ENCODE data around the gene MDFIC.

Gene MDFIC

DNA sequence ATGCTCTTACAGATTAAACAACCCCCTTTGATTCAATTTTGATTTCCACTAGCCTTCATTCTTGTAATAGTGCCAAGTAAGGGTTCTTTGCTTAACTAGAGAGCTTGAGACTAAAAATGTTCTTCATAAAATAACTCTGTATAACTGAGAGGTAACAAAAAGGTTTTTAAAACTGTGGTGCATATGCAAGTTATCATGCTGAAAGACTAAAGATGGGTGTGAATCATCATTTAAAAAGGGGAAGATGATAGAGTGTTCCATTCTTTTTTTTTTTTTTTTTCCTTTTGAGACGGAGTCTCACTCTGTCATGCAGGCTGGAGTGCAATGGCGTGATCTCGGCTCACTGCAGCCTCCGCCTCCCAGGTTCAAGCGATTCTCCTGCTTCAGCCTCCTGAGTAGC is 11.1 kb downstream of the MDFIC start:
- no peak for DNase-seq (ENCODE audit: low read depth)
- TF ChIP-seq, protein P1, sequence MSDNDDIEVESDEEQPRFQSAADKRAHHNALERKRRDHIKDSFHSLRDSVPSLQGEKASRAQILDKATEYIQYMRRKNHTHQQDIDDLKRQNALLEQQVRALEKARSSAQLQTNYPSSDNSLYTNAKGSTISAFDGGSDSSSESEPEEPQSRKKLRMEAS (IDR thresholded peaks at IDR 0.05; ENCODE audit: low read depth, low read length), result no peak
- TF ChIP-seq MYC (IDR thresholded peaks at IDR 0.05; ENCODE audit: low read depth, low read length), result no peak
- TF ChIP-seq, protein P2, sequence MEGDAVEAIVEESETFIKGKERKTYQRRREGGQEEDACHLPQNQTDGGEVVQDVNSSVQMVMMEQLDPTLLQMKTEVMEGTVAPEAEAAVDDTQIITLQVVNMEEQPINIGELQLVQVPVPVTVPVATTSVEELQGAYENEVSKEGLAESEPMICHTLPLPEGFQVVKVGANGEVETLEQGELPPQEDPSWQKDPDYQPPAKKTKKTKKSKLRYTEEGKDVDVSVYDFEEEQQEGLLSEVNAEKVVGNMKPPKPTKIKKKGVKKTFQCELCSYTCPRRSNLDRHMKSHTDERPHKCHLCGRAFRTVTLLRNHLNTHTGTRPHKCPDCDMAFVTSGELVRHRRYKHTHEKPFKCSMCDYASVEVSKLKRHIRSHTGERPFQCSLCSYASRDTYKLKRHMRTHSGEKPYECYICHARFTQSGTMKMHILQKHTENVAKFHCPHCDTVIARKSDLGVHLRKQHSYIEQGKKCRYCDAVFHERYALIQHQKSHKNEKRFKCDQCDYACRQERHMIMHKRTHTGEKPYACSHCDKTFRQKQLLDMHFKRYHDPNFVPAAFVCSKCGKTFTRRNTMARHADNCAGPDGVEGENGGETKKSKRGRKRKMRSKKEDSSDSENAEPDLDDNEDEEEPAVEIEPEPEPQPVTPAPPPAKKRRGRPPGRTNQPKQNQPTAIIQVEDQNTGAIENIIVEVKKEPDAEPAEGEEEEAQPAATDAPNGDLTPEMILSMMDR (IDR thresholded peaks at IDR 0.05; ENCODE audit: low read depth, low read length), result no peak
- TF ChIP-seq POLR2A (IDR thresholded peaks at IDR 0.05; ENCODE audit: extremely low read depth, insufficient read length), result no peak
- no peak overlapping the region for H3K4me3 ChIP-seq (ENCODE audit: low read depth, low read length)

DNA sequence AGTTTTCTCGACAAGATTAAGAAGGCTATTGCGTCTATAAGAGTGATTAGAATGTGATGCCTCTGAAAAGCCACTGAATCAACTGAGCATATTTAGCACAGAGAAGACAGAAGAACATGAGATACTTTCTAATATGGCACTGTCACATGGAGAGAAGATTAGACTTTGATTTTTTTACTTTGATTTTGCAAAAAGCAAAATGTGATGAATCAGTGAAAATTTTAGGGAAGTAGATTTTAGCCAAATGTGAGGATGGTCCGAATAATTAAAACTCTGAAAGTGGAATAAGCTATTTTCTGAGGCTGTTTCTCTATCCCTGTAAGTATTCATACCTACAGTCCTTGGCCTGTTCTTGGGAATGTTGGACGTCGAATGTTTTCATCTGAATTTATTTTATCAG is 11.8 kb downstream of the MDFIC start:
- DNase-seq (ENCODE audit: low read depth), result no peak
- TF ChIP-seq POLR2A (IDR thresholded peaks at IDR 0.05; ENCODE audit: extremely low read depth, insufficient read length) (no peak), MYC (IDR thresholded peaks at IDR 0.05; ENCODE audit: low read depth, low read length) (no peak)
- TF ChIP-seq, protein P2 (IDR thresholded peaks at IDR 0.05; ENCODE audit: low read depth, low read length), result no peak
- TF ChIP-seq, protein P1 (IDR thresholded peaks at IDR 0.05; ENCODE audit: low read depth, low read length), result no peak
- no peak overlapping the region for H3K4me3 ChIP-seq (ENCODE audit: low read depth, low read length)

DNA sequence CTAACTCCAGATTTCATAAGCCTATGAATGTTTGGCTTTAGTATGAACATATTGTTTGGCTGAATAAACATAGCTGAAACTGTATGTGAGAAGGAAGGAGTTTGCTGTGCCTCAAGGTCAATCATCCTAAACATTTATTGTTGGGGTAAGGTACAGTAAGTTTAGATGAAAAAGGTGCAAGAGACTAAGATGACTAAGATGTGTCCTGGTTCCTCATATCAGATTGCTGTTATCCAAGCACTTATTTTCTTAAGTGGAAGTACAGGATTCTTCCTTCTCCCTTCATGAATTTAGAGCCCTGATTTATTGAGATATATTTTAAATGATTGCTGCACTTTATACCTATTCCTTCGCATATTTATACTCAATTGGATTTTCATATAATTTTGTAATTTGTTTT is 12.2 kb downstream of the MDFIC start:
- no peak for DNase-seq (ENCODE audit: low read depth)
- H3K4me3 ChIP-seq (ENCODE audit: low read depth, low read length), result no peak overlapping the region
- TF ChIP-seq, protein P2 (IDR thresholded peaks at IDR 0.05; ENCODE audit: low read depth, low read length), result no peak
- TF ChIP-seq MYC (IDR thresholded peaks at IDR 0.05; ENCODE audit: low read depth, low read length), result no peak
- TF ChIP-seq, protein P1 (IDR thresholded peaks at IDR 0.05; ENCODE audit: low read depth, low read length), result no peak
- no peak for TF ChIP-seq POLR2A (IDR thresholded peaks at IDR 0.05; ENCODE audit: extremely low read depth, insufficient read length)

DNA sequence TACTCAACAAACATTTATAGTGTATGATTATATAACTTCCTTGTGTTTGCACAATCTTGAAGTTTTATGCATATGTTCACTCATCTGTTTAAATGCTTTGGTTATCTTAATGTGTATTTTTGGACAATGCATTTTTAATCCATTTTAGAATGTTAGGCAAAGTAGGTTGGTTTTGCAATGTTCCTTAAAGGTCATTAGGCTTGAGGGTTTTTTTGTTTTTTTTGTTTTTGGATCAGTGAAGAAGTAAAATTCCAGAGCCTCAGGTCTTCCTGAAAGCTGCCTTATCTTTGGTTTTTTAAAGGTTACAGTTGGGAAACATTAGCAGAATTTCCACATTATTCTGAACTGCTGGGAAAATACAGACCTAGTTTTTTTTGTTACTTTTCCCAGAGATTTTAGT is 12.8 kb downstream of the MDFIC start:
- no peak for DNase-seq (ENCODE audit: low read depth)
- TF ChIP-seq MYC (IDR thresholded peaks at IDR 0.05; ENCODE audit: low read depth, low read length), result no peak
- TF ChIP-seq, protein P1 (IDR thresholded peaks at IDR 0.05; ENCODE audit: low read depth, low read length), result no peak
- TF ChIP-seq POLR2A (IDR thresholded peaks at IDR 0.05; ENCODE audit: extremely low read depth, insufficient read length), result no peak
- TF ChIP-seq, protein P2 (IDR thresholded peaks at IDR 0.05; ENCODE audit: low read depth, low read length), result no peak
- no peak overlapping the region for H3K4me3 ChIP-seq (ENCODE audit: low read depth, low read length)

DNA sequence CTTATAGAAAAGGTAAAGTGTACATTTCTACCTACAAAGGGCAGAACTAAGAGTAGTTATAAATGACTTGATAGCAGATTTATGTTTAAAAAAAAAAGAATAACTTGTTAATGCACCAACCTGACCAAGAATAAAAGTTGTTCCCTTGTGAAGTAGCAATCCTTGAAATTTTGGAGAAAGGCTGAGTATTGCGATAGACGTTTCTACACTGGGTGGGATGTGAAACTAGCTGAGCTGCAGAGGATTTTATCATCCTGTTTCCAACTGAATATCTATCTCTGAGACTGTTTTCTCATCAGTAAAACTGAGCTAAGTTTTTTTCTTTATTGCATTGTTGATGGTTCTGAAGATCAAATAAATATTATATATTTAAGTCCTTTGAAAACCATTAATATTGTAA is 14.6 kb downstream of the MDFIC start:
- TF ChIP-seq, protein P2 (IDR thresholded peaks at IDR 0.05; ENCODE audit: low read depth, low read length), result no peak
- TF ChIP-seq MYC (IDR thresholded peaks at IDR 0.05; ENCODE audit: low read depth, low read length) (no peak), POLR2A (IDR thresholded peaks at IDR 0.05; ENCODE audit: extremely low read depth, insufficient read length) (no peak)
- TF ChIP-seq, protein P1 (IDR thresholded peaks at IDR 0.05; ENCODE audit: low read depth, low read length), result no peak
- H3K4me3 ChIP-seq (ENCODE audit: low read depth, low read length), result no peak overlapping the region
- no peak for DNase-seq (ENCODE audit: low read depth)

DNA sequence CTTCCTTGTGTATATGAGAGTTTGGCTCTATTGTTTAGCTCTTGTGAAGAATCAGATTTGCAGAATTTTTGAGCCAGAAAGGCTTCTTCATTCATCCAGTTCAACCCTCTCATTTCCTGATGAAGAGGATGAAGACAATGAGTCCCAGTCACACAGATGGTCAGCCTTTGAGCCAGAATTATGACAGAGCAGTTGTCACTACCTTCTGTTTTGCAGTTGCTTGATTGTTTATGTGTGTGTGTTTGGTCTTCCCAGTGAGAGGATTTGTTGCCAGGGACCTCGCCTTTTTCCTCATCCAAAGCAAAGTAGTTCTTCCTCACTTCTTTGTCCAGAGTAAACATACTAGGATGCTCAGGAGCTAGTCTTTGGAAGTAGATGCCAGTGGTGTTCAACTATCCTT is 15.6 kb downstream of the MDFIC start:
- TF ChIP-seq POLR2A (IDR thresholded peaks at IDR 0.05; ENCODE audit: extremely low read depth, insufficient read length), result no peak
- TF ChIP-seq, protein P2 (IDR thresholded peaks at IDR 0.05; ENCODE audit: low read depth, low read length), result no peak
- no peak for TF ChIP-seq MYC (IDR thresholded peaks at IDR 0.05; ENCODE audit: low read depth, low read length)
- TF ChIP-seq, protein P1 (IDR thresholded peaks at IDR 0.05; ENCODE audit: low read depth, low read length), result no peak
- H3K4me3 ChIP-seq (ENCODE audit: low read depth, low read length), result no peak overlapping the region
- DNase-seq (ENCODE audit: low read depth), result no peak

Data from NB4 (cell line).